T-cell (primary cell): Measurements from ENCODE around the gene DCT. TPM values are rescaled to one million over a fixed set of nuclear protein-coding genes. Genes with fewer than 3 reads are reported as not detected.

Experiments
- ATAC-seq, 4 experiments: fragments of 200-7000 bp in 3 of 4; fragments of 150-1000 bp in 1 of 4; cut with Tn5 transposase; replicated peaks in 1 of 4; 1 replicate in 3 of 4; 2 replicates in 1 of 4; pipeline ENCODE4 v1.10.0; 2021; ENCODE audit warnings: moderate library complexity in 3 of 4, mild to moderate bottlenecking in 2 of 4, moderate number of reproducible peaks in 1 of 4
- CTCF ChIA-PET, 2 donors: fragments of 300-600 bp; sonication (Branson Sonifier 250); formaldehyde crosslinking; loops; one replicate each; lab custom pipeline; 2022; ENCODE audit warnings: antibody characterized with exemption in 2 of 2; lab: Charles Lee
- POLR2A ChIA-PET, 2 donors: fragments of 300-600 bp; sonication (Branson Sonifier 250); formaldehyde crosslinking; loops; one replicate each; lab custom pipeline; 2022; ENCODE audit warnings: antibody characterized with exemption in 2 of 2; lab: Charles Lee
- DNase-seq, 35 experiments: peaks; one replicate each; pipeline versions ENCODE4 v3.0.0 to v3.0.0-alpha.2; 2013 to 2023
- H3K27ac ChIP-seq: one replicate; pipeline ENCODE4 v1.5.1; 2013; ENCODE audit warnings: low read length
- H3K27me3 ChIP-seq, 2 experiments: replicated peaks in 1 of 2; 1 replicate in 1 of 2; 2 replicates in 1 of 2; pipeline versions ENCODE4 v1.6.1 to v1.7.0; 2013; ENCODE audit warnings: low read length in 1 of 2, mixed read lengths in 1 of 2; ENCODE audit not compliant: control insufficient read depth in 2 of 2, insufficient read depth in 2 of 2; ENCODE audit errors: extremely low read depth in 1 of 2
- H3K36me3 ChIP-seq, 2 donors: 1 replicate in 1 of 2; 2 replicates in 1 of 2; pipeline versions ENCODE4 v1.6.1 to v1.7.0; 2013; ENCODE audit warnings: low read length in 1 of 2; ENCODE audit not compliant: control insufficient read depth in 2 of 2, insufficient read depth in 1 of 2; ENCODE audit errors: extremely low read depth in 1 of 2
- H3K4me1 ChIP-seq, 2 experiments: 1 replicate in 1 of 2; 2 replicates in 1 of 2; pipeline versions ENCODE4 v1.6.1 to v1.7.0; 2013; ENCODE audit warnings: low read length in 2 of 2, mixed read lengths in 1 of 2; ENCODE audit not compliant: insufficient read depth in 2 of 2, control insufficient read depth in 1 of 2; ENCODE audit errors: extremely low read depth in 1 of 2
- H3K4me3 ChIP-seq, 2 donors: 1 replicate in 1 of 2; 2 replicates in 1 of 2; pipeline versions ENCODE4 v1.5.1 to v1.7.0; 2013; ENCODE audit warnings: mild to moderate bottlenecking in 2 of 2, low read length in 1 of 2, moderate library complexity in 1 of 2; ENCODE audit not compliant: control insufficient read depth in 1 of 2; ENCODE audit errors: extremely low read depth in 1 of 2
- H3K9me3 ChIP-seq: 2 replicates; pipeline ENCODE4 v1.7.0; 2013
- H3K27ac Mint-ChIP-seq, 2 donors: one replicate each; pipeline ENCODE4 v1.8.0; 2020 to 2021; ENCODE audit warnings: mild to moderate bottlenecking in 2 of 2, mixed read lengths in 2 of 2
- H3K27me3 Mint-ChIP-seq, 2 donors: one replicate each; pipeline ENCODE4 v1.8.0; 2021 to 2022; ENCODE audit warnings: mixed read lengths in 2 of 2
- H3K36me3 Mint-ChIP-seq: one replicate; pipeline ENCODE4 v1.8.0; 2021; ENCODE audit warnings: mixed read lengths
- H3K4me1 Mint-ChIP-seq, 3 donors: one replicate each; pipeline ENCODE4 v1.8.0; 2020 to 2022; ENCODE audit warnings: mixed read lengths in 3 of 3, mild to moderate bottlenecking in 1 of 3
- H3K4me3 Mint-ChIP-seq, 3 donors: one replicate each; pipeline ENCODE4 v1.8.0; 2020 to 2022; ENCODE audit warnings: mild to moderate bottlenecking in 3 of 3, mixed read lengths in 3 of 3, moderate library complexity in 3 of 3
- H3K9me3 Mint-ChIP-seq, 3 donors: one replicate each; pipeline ENCODE4 v1.8.0; 2020 to 2022; ENCODE audit warnings: mixed read lengths in 3 of 3
- WGBS: methylation state at CpG from one replicate; pipeline ENCODE4 v1.1.5; 2013; ENCODE audit warnings: missing lambda C conversion rate; ENCODE audit not compliant: insufficient coverage; 5-methylcytosine and 5-hydroxymethylcytosine counted together
- total RNA-seq, 35 experiments: library from RNA in 6 of 35; stranded (reverse) in 6 of 35; fragments of 120-200 nt in 1 of 35; gene quantifications; one replicate each; pipeline versions ENCODE4 v1.2.1 to v1.2.4 and lab custom pipeline; 2013 to 2026

The DCT gene
- total RNA-seq, 5 donors from 2014 or later (not counting 1 experiment from before 2014, with no cell fraction given) = 0.19 to 0.79 (median 0.43) TPM

DNA sequence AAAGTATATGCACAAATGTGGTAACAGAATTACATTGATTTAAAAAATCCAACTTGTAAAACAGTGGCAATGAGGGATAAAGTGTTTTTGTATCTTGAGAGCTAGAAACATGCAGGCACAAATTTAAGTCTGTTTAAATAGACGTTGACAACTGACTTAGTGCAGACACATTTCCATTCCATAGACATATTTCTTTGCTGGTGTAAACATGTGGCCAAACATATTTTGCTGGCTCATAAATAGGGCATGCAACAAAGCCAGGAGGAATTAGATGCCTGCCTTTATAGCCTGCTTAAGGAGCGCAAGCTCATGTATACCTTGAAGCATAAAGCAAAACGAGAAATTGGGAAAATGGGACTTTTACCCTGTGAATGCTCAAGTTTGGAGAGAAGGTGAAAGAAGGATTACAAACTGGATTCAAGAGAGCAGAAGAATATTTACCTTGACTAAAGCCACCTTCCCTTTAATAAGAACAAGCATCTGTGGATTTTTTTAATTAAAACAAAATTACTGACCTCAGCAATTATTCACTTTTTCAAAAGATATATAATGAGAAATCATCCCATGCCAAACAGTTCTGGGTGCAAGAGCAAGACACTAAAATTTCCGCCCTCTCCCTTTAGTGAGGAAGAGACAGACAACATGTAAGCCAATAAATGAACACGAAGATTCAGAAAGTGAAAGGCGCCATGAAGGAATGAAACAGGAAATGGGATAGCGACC lies 71.0 kb downstream of the DCT start:
- ChIA-PET CTCF (no interaction called here), POLR2A (no interaction called here)
- H3K4me1 Mint-ChIP-seq = no peaks in the 10 kb centered on the region
- H3K27ac Mint-ChIP-seq = no peak overlapping the region
- Histone ChIP-seq H3K4me3 (no peak overlapping the region), H3K9me3 (no peaks in the 10 kb centered on the region), H3K27ac (no peak overlapping the region), H3K27me3 (peaks cover 0 to 6% of the 10 kb centered on the region in 2 experiments), H3K4me1 (no peaks in the 10 kb centered on the region), H3K36me3 (no peaks in the 10 kb centered on the region)
- no peaks in the 10 kb centered on the region for H3K9me3 Mint-ChIP-seq
- peaks cover 7 to 12% of the 10 kb centered on the region in 2 donors for H3K27me3 Mint-ChIP-seq
- whole genome bisulfite sequencing = 93% methylated on average over 3 of the region's 7 CpGs
- no peak overlapping the region for H3K4me3 Mint-ChIP-seq
- no peaks in the 10 kb centered on the region for H3K36me3 Mint-ChIP-seq
- ATAC-seq = no peak
- no peak for DNase-seq

DNA sequence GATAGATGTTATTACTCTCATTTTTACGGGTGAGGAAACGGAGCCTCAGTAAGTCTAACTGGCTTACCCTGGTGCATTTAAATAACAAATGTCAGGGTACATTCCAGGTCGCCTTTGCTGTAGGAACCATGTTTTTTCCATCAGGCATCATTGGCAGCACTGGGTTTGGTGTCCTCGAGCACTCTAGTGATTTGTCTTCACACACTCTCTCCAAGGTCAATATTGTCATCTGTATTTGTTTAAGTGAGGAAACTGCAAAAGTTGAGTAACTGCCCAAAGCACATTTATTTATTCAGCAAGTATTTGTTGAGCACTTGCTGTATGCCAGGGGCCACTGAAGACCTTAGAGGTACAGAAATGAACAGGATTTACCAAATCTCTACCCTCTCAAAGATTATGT lies 78.6 kb downstream of the DCT start:
- Mint-ChIP-seq H3K9me3 (no peaks in the 10 kb centered on the region), H3K27me3 (no peaks in the 10 kb centered on the region), H3K27ac (no peak overlapping the region), H3K36me3 (no peaks in the 10 kb centered on the region), H3K4me3 (no peak overlapping the region), H3K4me1 (no peaks in the 10 kb centered on the region)
- ATAC-seq (no peak), DNase-seq (no peak)
- 82% methylated on average over 3 of the region's 4 CpGs for WGBS
- Histone ChIP-seq H3K4me3 (no peak overlapping the region), H3K36me3 (no peaks in the 10 kb centered on the region), H3K4me1 (no peaks in the 10 kb centered on the region), H3K27ac (no peak overlapping the region), H3K27me3 (no peaks in the 10 kb centered on the region), H3K9me3 (no peaks in the 10 kb centered on the region)
- CTCF ChIA-PET = no interaction called here
- POLR2A ChIA-PET = no interaction called here

DNA sequence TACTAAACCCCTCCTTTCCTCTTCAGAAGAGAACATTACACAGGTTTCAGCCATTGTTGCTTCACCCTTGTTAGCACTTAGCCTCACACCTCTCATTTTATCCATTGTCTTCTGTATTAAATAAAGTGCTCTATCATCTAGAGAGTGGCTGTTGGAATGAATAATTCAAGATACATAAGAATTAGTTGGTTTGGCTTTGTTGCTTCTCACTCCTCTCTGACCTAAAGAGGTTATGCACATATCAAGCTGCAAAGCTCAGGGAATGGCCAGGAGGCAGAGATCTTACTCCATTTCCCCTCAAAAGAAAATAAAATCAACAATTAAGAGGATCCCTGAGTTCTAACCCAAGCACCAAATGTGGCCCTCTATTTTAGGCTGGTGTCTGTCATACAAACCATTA lies 79.7 kb downstream of the DCT start:
- CTCF ChIA-PET = no interaction called here

DNA sequence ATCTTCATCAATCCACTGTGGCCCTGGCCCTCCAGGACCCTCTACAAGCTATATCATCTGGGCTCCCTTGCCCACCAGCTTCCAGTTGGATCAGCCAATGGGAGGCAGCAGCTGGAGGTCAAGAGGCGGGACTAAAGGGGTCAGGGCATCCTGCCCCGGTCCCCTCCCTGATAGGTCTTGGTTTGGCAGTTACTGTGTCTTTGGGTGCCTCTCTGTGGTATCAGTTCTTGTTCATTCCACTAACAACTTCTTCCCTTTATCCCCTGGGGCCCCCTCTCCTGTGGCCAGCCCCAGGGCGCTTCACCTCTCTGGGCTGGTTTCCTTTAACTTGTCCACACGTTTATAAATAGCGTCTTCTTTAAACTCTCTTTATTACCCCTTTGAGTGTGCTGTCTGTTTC lies 83.6 kb downstream of the DCT start:
- no peak overlapping the region for H3K27ac Mint-ChIP-seq
- POLR2A ChIA-PET = no interaction called here

More for the DNA sequence above, 79.7 kb downstream of the DCT start:
- Histone ChIP-seq H3K36me3 (no peaks in the 10 kb centered on the region), H3K4me1 (no peaks in the 10 kb centered on the region), H3K4me3 (no peak overlapping the region), H3K27ac (no peak overlapping the region), H3K9me3 (no peaks in the 10 kb centered on the region), H3K27me3 (no peaks in the 10 kb centered on the region)
- no peak for ATAC-seq
- Mint-ChIP-seq H3K9me3 (no peaks in the 10 kb centered on the region), H3K27ac (no peak overlapping the region), H3K36me3 (no peaks in the 10 kb centered on the region), H3K4me3 (no peak overlapping the region), H3K27me3 (no peaks in the 10 kb centered on the region), H3K4me1 (no peaks in the 10 kb centered on the region)
- POLR2A ChIA-PET = no interaction called here
- DNase-seq = no peak

DNA sequence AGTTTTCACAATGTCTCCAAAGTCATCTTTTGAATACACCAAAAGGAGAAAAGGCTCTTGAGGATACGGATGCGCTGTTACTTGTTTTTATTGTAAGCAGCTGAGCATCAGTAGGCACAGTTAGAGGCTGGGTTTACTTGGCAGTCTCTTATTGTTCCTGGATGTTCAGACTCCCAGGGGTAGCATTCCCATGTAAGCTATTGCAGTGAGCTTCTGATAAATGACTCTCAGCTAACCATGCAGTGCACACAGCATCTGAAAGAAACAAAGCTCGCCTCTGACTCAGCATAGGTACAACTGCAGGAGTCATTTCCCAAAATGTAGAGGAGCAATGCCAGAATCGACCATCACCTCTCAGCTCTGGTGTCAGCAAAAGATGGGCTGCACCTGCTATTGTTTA lies 84.8 kb downstream of the DCT start:
- DNase-seq (no peak), ATAC-seq (no peak)
- Histone ChIP-seq H3K4me1 (no peaks in the 10 kb centered on the region), H3K27me3 (no peaks in the 10 kb centered on the region), H3K36me3 (no peaks in the 10 kb centered on the region), H3K4me3 (no peak overlapping the region), H3K9me3 (no peaks in the 10 kb centered on the region), H3K27ac (no peak overlapping the region)
- H3K4me1 Mint-ChIP-seq = no peaks in the 10 kb centered on the region
- H3K4me3 Mint-ChIP-seq = no peak overlapping the region
- H3K36me3 Mint-ChIP-seq = no peaks in the 10 kb centered on the region
- H3K27ac Mint-ChIP-seq = no peak overlapping the region
- no peaks in the 10 kb centered on the region for H3K9me3 Mint-ChIP-seq
- ChIA-PET POLR2A (interaction anchor here in 1 of 2 donors (0.6 kb wide), 1 partner anchor 627 kb away, joined by 3 read pairs; no protein-coding TSS in a partner anchor), CTCF (interaction anchor here in 1 of 2 donors (0.6 kb wide), 1 partner anchor 1221 kb away, joined by 3 read pairs; no protein-coding TSS in a partner anchor)
- H3K27me3 Mint-ChIP-seq = peaks cover 0 to 8% of the 10 kb centered on the region in 2 donors
- WGBS = 94% methylated on average over 3 of the region's 4 CpGs

More for the DNA sequence above, 83.6 kb downstream of the DCT start:
- no peaks in the 10 kb centered on the region for H3K36me3 ChIP-seq
- H3K4me3 ChIP-seq = no peak overlapping the region
- Mint-ChIP-seq H3K4me3 (no peak overlapping the region), H3K9me3 (no peaks in the 10 kb centered on the region), H3K4me1 (no peaks in the 10 kb centered on the region), H3K36me3 (no peaks in the 10 kb centered on the region), H3K27me3 (peaks cover 0 to 5% of the 10 kb centered on the region in 2 donors)
- no peaks in the 10 kb centered on the region for H3K27me3 ChIP-seq
- no peak overlapping the region for H3K27ac ChIP-seq
- CTCF ChIA-PET = no interaction called here
- no peaks in the 10 kb centered on the region for H3K4me1 ChIP-seq
- DNase-seq (no peak), ATAC-seq (no peak)
- no peaks in the 10 kb centered on the region for H3K9me3 ChIP-seq
- WGBS = 80% methylated on average over 1 of the region's 5 CpGs

DNA sequence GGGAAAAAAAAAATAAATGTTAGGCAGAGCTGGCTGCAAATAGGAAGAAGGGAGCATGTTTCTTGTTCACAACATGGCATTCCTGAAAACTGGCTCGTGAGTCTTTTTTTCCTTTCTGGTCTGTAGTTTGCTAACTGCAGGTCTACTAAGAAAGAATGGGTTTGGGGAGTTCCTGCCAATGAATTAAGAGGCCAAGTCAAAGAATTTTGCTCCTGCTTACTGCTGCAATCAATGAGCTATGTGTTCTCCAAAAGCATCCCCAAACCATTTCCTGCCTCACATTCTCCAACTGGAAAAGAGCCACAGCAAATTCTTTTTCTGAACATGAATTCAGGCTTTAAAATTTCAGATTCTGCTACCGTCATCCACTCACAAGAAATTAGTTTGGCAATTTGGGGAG lies 88.6 kb downstream of the DCT start:
- 43% methylated on average over 1 of the region's 2 CpGs for WGBS
- H3K27me3 Mint-ChIP-seq = peaks cover 0 to 14% of the 10 kb centered on the region in 2 donors
- no peak overlapping the region for H3K4me3 Mint-ChIP-seq

More for the DNA sequence above, 88.6 kb downstream of the DCT start:
- peaks cover 0 to 12% (median 2%) of the 10 kb centered on the region in 3 donors for H3K4me1 Mint-ChIP-seq
- CTCF ChIA-PET = interaction anchor here in 1 of 2 donors (0.7 kb wide), 1 partner anchor 69 kb away, joined by 3 read pairs; no protein-coding TSS in a partner anchor
- Histone ChIP-seq H3K27me3 (no peaks in the 10 kb centered on the region), H3K36me3 (no peaks in the 10 kb centered on the region), H3K9me3 (no peaks in the 10 kb centered on the region), H3K27ac (no peak overlapping the region), H3K4me1 (no peaks in the 10 kb centered on the region), H3K4me3 (no peak overlapping the region)
- DNase-seq (no peak), ATAC-seq (no peak)
- POLR2A ChIA-PET = no interaction called here
- H3K36me3 Mint-ChIP-seq = no peaks in the 10 kb centered on the region
- no peaks in the 10 kb centered on the region for H3K9me3 Mint-ChIP-seq
- no peak overlapping the region for H3K27ac Mint-ChIP-seq
